Measurements from ENCODE around the gene UBE2R2.

Gene UBE2R2

GRCh38 chr9:33923998-33924701 is 107.2 kb downstream of the UBE2R2 start:
- H3K27me3 Mint-ChIP-seq, result no peaks in the 10 kb centered on the region
- no peaks in the 10 kb centered on the region for H3K9me3 Mint-ChIP-seq
- no peak for DNase-seq
- H3K36me3 Mint-ChIP-seq (ENCODE audit: insufficient read depth), result peaks cover 24% of the 10 kb centered on the region
- no peak for ATAC-seq (replicated peaks)
- no peak overlapping the region for H3K4me3 Mint-ChIP-seq
- H3K27ac Mint-ChIP-seq, result peak overlapping the region; percentile 67 to 71
- H3K4me1 Mint-ChIP-seq (ENCODE audit: low read depth in 2 of 2), result peaks cover 0 to 4% of the 10 kb centered on the region in 2 donors

GRCh38 chr9:33924978-33925797 is 108.2 kb downstream of the UBE2R2 start:
- Mint-ChIP-seq H3K4me1 (ENCODE audit: low read depth in 2 of 2) (peaks cover 0 to 4% of the 10 kb centered on the region in 2 donors), H3K27ac (peak overlapping the region; percentile 67 to 71), H3K9me3 (no peaks in the 10 kb centered on the region), H3K4me3 (no peak overlapping the region), H3K36me3 (ENCODE audit: insufficient read depth) (peaks cover 22% of the 10 kb centered on the region), H3K27me3 (no peaks in the 10 kb centered on the region)
- DNase-seq (no peak), ATAC-seq (replicated peaks) (no peak)

GRCh38 chr9:33926746-33927485 is 110.0 kb downstream of the UBE2R2 start:
- Mint-ChIP-seq H3K27ac (peak overlapping the region in 1 of 2 donors; percentile 71), H3K4me3 (no peak overlapping the region), H3K4me1 (ENCODE audit: low read depth in 2 of 2) (peaks cover 0 to 2% of the 10 kb centered on the region in 2 donors), H3K36me3 (ENCODE audit: insufficient read depth) (peaks cover 26% of the 10 kb centered on the region), H3K9me3 (no peaks in the 10 kb centered on the region), H3K27me3 (no peaks in the 10 kb centered on the region)
- DNase-seq, result no peak
- no peak for ATAC-seq (replicated peaks)

- peak overlapping the region in 1 of 2 donors; percentile 57 for H3K27ac Mint-ChIP-seq
- H3K4me3 Mint-ChIP-seq, result no peak overlapping the region
- no peak for ATAC-seq (replicated peaks)
- peaks cover 22% of the 10 kb centered on the region for H3K36me3 Mint-ChIP-seq (ENCODE audit: insufficient read depth)
- H3K4me1 Mint-ChIP-seq (ENCODE audit: low read depth in 2 of 2), result peaks cover 0 to 2% of the 10 kb centered on the region in 2 donors
- H3K9me3 Mint-ChIP-seq, result no peaks in the 10 kb centered on the region
- no peak for DNase-seq
- no peaks in the 10 kb centered on the region for H3K27me3 Mint-ChIP-seq
Observed at GRCh38 chr9:33927694-33928093, 110.7 kb downstream of the UBE2R2 start.

- Mint-ChIP-seq H3K27ac (no peak overlapping the region), H3K36me3 (ENCODE audit: insufficient read depth) (peaks cover 40% of the 10 kb centered on the region), H3K4me3 (no peak overlapping the region), H3K27me3 (no peaks in the 10 kb centered on the region), H3K4me1 (ENCODE audit: low read depth in 2 of 2) (peaks cover 0 to 2% of the 10 kb centered on the region in 2 donors), H3K9me3 (no peaks in the 10 kb centered on the region)
- ATAC-seq (replicated peaks) (no peak), DNase-seq (no peak)
Observed at GRCh38 chr9:33931326-33931725, 114.4 kb downstream of the UBE2R2 start.

- Mint-ChIP-seq H3K4me3 (no peak overlapping the region), H3K4me1 (ENCODE audit: low read depth in 2 of 2) (peaks cover 0 to 3% of the 10 kb centered on the region in 2 donors), H3K36me3 (ENCODE audit: insufficient read depth) (peaks cover 48% of the 10 kb centered on the region), H3K9me3 (no peaks in the 10 kb centered on the region), H3K27me3 (no peaks in the 10 kb centered on the region), H3K27ac (no peak overlapping the region)
- ATAC-seq (replicated peaks) (no peak), DNase-seq (no peak)
Observed at GRCh38 chr9:33932078-33932807, 115.3 kb downstream of the UBE2R2 start.

GRCh38 chr9:33934188-33934878 is 117.4 kb downstream of the UBE2R2 start:
- ATAC-seq (replicated peaks) (no peak), DNase-seq (no peak)
- Mint-ChIP-seq H3K27me3 (no peaks in the 10 kb centered on the region), H3K9me3 (no peaks in the 10 kb centered on the region), H3K27ac (peak overlapping the region in 1 of 2 donors; percentile 44), H3K4me1 (ENCODE audit: low read depth in 2 of 2) (peaks cover 0 to 4% of the 10 kb centered on the region in 2 donors), H3K36me3 (ENCODE audit: insufficient read depth) (peaks cover 54% of the 10 kb centered on the region), H3K4me3 (no peak overlapping the region)

GRCh38 chr9:33939924-33940874 is 123.2 kb downstream of the UBE2R2 start:
- H3K27ac Mint-ChIP-seq, result peak overlapping the region in 1 of 2 donors; percentile 65
- peaks cover 63% of the 10 kb centered on the region for H3K36me3 Mint-ChIP-seq (ENCODE audit: insufficient read depth)
- no peak overlapping the region for H3K4me3 Mint-ChIP-seq
- H3K4me1 Mint-ChIP-seq (ENCODE audit: low read depth in 2 of 2), result peaks cover 2 to 5% of the 10 kb centered on the region in 2 donors
- no peak for ATAC-seq (replicated peaks)
- no peaks in the 10 kb centered on the region for H3K9me3 Mint-ChIP-seq
- no peaks in the 10 kb centered on the region for H3K27me3 Mint-ChIP-seq
- no peak for DNase-seq

- Mint-ChIP-seq H3K4me1 (ENCODE audit: low read depth in 2 of 2) (peaks cover 0 to 5% of the 10 kb centered on the region in 2 donors), H3K36me3 (ENCODE audit: insufficient read depth) (peaks cover 51% of the 10 kb centered on the region), H3K9me3 (no peaks in the 10 kb centered on the region), H3K27ac (peak overlapping the region in 1 of 2 donors; percentile 70), H3K27me3 (no peaks in the 10 kb centered on the region), H3K4me3 (no peak overlapping the region)
- DNase-seq (no peak), ATAC-seq (replicated peaks) (no peak)
Observed at GRCh38 chr9:33942471-33943083, 125.6 kb downstream of the UBE2R2 start.

GRCh38 chr9:33943389-33943788 is 126.4 kb downstream of the UBE2R2 start:
- H3K27ac Mint-ChIP-seq, result peak overlapping the region; percentile 51 to 70
- peaks cover 0 to 5% of the 10 kb centered on the region in 2 donors for H3K4me1 Mint-ChIP-seq (ENCODE audit: low read depth in 2 of 2)
- H3K9me3 Mint-ChIP-seq, result no peaks in the 10 kb centered on the region
- H3K36me3 Mint-ChIP-seq (ENCODE audit: insufficient read depth), result peaks cover 48% of the 10 kb centered on the region
- DNase-seq (no peak), ATAC-seq (replicated peaks) (no peak)
- H3K27me3 Mint-ChIP-seq, result no peaks in the 10 kb centered on the region
- H3K4me3 Mint-ChIP-seq, result no peak overlapping the region

- Mint-ChIP-seq H3K9me3 (no peaks in the 10 kb centered on the region), H3K36me3 (ENCODE audit: insufficient read depth) (peaks cover 48% of the 10 kb centered on the region), H3K4me1 (ENCODE audit: low read depth in 2 of 2) (no peaks in the 10 kb centered on the region), H3K27ac (no peak overlapping the region), H3K27me3 (no peaks in the 10 kb centered on the region), H3K4me3 (no peak overlapping the region)
- DNase-seq (no peak), ATAC-seq (replicated peaks) (no peak)
Observed at GRCh38 chr9:33946779-33947535, 130.0 kb downstream of the UBE2R2 start.

Measured in effector memory CD8-positive, alpha-beta T cell (primary cell).